Upper lobe of right lung (tissue), 1 donor: ENCODE results near the gene PPP1R18. TPM values are rescaled to one million over a fixed set of nuclear protein-coding genes. Genes with fewer than 3 reads are reported as not detected.
A peak's percentile ranks its signal among the peaks of the same experiment; 100 is the strongest.

Experiments
- ATAC-seq: fragments of 200-7000 bp; cut with Tn5 transposase; one replicate; pipeline ENCODE4 v1.9.1; 2020; ENCODE audit warnings: mild to moderate bottlenecking, moderate library complexity
- DNase-seq: peaks from one replicate; pipeline ENCODE4 v3.0.0-alpha.2; 2020
- H3K27ac ChIP-seq: fragments of 200-600 bp; one replicate; pipeline ENCODE4 v1.8.0; 2022
- H3K27me3 ChIP-seq: fragments of 200-600 bp; one replicate; pipeline ENCODE4 v1.8.0; 2022; ENCODE audit warnings: mild to moderate bottlenecking
- H3K36me3 ChIP-seq: fragments of 200-600 bp; one replicate; pipeline ENCODE4 v1.8.0; 2022
- H3K4me1 ChIP-seq: fragments of 200-600 bp; one replicate; pipeline ENCODE4 v1.8.0; 2022
- H3K4me3 ChIP-seq: fragments of 200-600 bp; one replicate; pipeline ENCODE4 v1.8.0; 2022; ENCODE audit warnings: mild to moderate bottlenecking
- H3K9me3 ChIP-seq: fragments of 200-600 bp; one replicate; pipeline ENCODE4 v1.8.0; 2022
- intact Hi-C: fragments of 100-400 bp; cut with DNase I; formaldehyde crosslinking; loops from one replicate; pipeline ENCODE4 v1.11.0; 2022
- total RNA-seq: library from RNA; stranded (reverse); fragmentation: NEBNext Ultra II Directional; extraction: Animal tissue kit (Norgen Biotek cat#: 25700); gene quantifications from one replicate; pipeline ENCODE4 v1.2.1, GENCODE V29; 2021
- TF ChIP-seq, protein P1 (sequence below): fragments of 200-600 bp; IDR thresholded peaks from one replicate; pipeline ENCODE4 v1.8.0; 2022; ENCODE audit warnings: antibody characterized with exemption
- donor health status: DM: no; HTN: yes; CAD: no; lungs with severe emphysema.

Gene PPP1R18
- total RNA-seq, 1 donor from 2014 or later = 72.8 TPM

DNA sequence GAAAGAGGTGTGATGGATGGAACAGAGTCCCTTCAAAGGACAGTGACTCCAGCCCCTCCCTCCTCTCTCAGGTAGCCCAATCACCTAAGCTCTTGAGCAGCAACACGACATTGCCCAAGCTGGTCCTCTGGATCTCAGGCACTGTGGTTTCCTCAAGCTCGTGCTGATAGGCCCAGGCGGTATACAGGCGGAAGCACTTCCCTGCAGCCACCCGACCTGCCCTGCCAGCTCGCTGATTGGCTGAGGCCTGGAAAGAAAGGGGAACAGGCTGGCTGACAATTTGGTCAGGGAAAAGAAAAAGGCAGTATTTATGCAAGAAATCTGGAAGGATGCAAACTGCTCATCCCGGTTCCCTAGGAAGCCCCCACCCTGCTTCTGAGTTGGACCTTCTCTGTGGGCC lies 29.9 kb downstream of the PPP1R18 start:
- Histone ChIP-seq H3K4me1 (no peaks in the 10 kb centered on the region), H3K27me3 (no peaks in the 10 kb centered on the region), H3K36me3 (peaks cover 100% of the 10 kb centered on the region), H3K9me3 (no peaks in the 10 kb centered on the region), H3K27ac (no peak overlapping the region), H3K4me3 (no peak overlapping the region)
- TF ChIP-seq, protein P1, sequence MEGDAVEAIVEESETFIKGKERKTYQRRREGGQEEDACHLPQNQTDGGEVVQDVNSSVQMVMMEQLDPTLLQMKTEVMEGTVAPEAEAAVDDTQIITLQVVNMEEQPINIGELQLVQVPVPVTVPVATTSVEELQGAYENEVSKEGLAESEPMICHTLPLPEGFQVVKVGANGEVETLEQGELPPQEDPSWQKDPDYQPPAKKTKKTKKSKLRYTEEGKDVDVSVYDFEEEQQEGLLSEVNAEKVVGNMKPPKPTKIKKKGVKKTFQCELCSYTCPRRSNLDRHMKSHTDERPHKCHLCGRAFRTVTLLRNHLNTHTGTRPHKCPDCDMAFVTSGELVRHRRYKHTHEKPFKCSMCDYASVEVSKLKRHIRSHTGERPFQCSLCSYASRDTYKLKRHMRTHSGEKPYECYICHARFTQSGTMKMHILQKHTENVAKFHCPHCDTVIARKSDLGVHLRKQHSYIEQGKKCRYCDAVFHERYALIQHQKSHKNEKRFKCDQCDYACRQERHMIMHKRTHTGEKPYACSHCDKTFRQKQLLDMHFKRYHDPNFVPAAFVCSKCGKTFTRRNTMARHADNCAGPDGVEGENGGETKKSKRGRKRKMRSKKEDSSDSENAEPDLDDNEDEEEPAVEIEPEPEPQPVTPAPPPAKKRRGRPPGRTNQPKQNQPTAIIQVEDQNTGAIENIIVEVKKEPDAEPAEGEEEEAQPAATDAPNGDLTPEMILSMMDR = no peak
- peak; percentile 69 for DNase-seq
- ATAC-seq = peak; percentile 78
- intact Hi-C loops = no loop called here

DNA sequence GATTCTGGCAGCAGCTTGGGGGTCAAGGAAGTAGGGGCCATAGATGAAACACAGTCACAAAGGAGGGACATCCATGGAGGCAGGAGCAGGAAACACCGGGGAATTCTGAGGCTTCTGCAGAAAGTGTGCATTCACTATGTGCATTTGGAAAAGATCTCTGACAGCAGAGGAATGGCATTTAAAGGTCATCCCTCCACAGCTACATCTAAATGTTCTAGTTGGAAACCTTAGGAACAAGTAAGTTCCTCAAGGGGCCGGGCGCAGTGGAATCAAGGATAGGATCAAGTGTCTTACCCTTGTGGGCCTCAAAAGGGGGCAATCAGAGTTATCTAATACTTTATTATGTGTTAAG lies 30.7 kb downstream of the PPP1R18 start:
- TF ChIP-seq, protein P1 = no peak
- DNase-seq (no peak), ATAC-seq (no peak)
- intact Hi-C loops = no loop called here
- Histone ChIP-seq H3K36me3 (peaks cover 100% of the 10 kb centered on the region), H3K4me1 (no peaks in the 10 kb centered on the region), H3K9me3 (no peaks in the 10 kb centered on the region), H3K27ac (no peak overlapping the region), H3K27me3 (no peaks in the 10 kb centered on the region), H3K4me3 (no peak overlapping the region)

DNA sequence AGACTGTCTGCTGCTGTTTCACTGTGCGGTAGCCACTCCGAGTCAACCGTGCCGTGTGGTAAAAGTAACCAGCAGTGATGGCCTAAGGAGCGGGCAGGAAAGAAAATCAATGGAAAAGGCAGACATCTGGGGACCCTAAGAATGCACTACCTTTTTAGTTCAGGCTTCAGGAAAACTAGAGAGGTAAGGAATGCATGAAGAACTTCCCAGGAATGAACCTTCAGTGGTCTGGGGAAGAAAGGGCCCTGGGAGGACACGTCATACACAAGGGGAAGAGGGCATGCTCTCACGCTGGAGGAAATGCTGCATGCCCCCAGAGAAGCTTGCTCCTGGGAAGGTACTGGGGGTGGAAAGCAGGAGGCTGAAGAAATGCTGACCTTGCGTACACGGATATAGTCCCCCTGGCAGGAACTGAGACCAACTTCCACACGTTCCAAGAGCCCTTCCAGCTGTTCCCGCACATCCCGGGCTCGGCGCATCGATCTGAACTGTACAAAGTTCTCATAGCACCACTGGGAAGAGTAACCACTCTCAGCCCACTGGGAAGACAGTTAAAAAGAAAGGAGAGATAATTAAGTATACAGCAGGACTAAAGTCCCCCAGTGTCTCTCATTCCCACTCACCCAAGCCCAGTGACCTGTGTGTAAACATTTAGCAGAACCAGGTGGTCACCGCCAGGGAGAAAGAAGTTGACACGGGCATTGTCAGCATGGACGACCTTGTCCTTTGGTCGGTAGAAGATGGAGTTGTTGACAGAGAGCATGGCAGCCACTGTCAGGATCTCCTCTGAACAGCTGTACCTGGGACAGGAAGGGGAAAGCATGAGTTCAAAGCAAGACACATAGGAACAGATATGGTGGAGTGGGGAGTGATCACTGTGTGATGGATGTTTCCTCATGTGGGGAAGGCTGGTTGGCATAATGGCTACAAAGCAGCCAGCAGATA lies 31.4 kb downstream of the PPP1R18 start:
- Histone ChIP-seq H3K36me3 (peaks cover 95% of the 10 kb centered on the region), H3K27ac (no peak overlapping the region), H3K4me1 (no peaks in the 10 kb centered on the region), H3K4me3 (no peak overlapping the region), H3K27me3 (no peaks in the 10 kb centered on the region), H3K9me3 (no peaks in the 10 kb centered on the region)
- TF ChIP-seq, protein P1 = no peak
- intact Hi-C loops = no loop called here
- ATAC-seq (no peak), DNase-seq (no peak)

DNA sequence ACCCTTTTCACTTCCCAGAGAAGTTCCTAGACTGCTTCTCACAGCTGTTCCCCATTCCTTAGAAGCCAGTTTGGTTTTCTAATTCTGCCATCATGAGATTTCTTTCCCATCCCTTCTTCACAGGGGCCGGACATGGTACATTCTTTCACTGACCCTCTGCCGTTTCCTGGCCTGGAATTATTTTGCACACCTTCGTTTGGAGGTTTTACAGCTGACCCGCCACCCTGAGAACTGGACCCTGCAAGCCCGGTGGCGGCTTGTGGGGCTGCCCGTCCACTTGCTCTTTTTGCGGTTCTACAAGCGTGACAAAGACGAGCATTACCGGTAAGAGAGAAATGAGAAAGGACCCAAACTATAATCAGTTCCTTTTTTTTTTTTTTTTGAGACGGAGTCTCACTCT lies 35.3 kb downstream of the PPP1R18 start:
- intact Hi-C loops = no loop called here
- H3K4me1 ChIP-seq = peaks cover 6% of the 10 kb centered on the region
- H3K9me3 ChIP-seq = no peaks in the 10 kb centered on the region
- TF ChIP-seq, protein P1 = no peak
- H3K27ac ChIP-seq = no peak overlapping the region
- DNase-seq (no peak), ATAC-seq (no peak)
- H3K27me3 ChIP-seq = no peaks in the 10 kb centered on the region
- H3K4me3 ChIP-seq = no peak overlapping the region
- H3K36me3 ChIP-seq = peaks cover 55% of the 10 kb centered on the region

DNA sequence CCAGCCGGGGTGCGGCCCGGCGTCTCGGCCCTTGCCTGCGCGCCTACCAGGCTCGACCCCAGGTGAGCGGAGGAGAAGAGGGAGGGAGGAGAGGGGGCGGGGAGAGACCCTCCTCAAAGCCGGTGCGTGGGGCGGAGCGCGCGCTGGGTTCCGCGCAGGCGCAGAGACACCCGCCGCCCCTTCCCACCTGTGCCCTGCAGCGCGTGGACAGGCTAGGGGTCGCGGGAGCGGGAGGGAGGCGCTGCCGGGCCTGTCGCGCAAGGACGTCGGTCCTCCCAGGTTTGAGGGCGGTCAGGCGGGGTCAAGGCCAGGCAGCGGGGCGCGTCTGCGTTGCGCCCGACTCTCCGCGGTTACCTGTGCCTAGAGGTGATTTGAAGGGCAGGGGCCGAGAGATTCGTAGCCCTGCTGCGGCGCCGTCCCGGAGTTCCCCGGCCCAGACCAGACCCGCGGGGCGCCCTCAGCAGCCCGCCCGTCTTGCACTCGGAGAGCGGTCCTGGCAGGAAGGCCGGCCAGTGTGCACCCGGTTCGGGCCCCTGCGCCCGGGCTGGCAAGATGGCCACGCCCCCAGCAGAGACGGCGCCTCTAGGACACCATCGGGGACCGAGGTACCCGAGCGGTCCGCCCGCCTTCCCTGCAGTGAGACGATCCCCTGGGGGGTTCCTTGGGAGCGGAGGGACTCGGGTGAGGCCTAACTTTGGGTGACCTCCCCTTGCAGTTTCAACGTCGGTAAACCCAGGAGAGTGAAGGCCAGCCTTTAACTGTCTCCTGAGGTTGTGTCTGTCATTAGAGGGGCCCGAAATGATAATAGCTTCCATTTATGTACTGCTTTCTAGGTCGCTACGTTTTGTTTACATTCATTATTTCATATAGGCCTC lies 39.0 kb downstream of the PPP1R18 start:
- intact Hi-C loops = no loop called here
- H3K9me3 ChIP-seq = no peaks in the 10 kb centered on the region
- TF ChIP-seq, protein P1 = no peak
- H3K4me3 ChIP-seq = peak overlapping the region; percentile 98
- H3K4me1 ChIP-seq = peaks cover 6% of the 10 kb centered on the region
- ATAC-seq (peak; percentile 88), DNase-seq (peak; percentile 91)
- H3K27me3 ChIP-seq = no peaks in the 10 kb centered on the region
- peaks cover 29% of the 10 kb centered on the region for H3K36me3 ChIP-seq
- H3K27ac ChIP-seq = peak overlapping the region; percentile 88
